ENCODE data around the gene RAB27A.
"Not testable (repeated sequence)": the region's sequence is repeated elsewhere in the genome, so short reads cannot be mapped to it uniquely, and the experiment has no call there.

RAB27A gene

DNA sequence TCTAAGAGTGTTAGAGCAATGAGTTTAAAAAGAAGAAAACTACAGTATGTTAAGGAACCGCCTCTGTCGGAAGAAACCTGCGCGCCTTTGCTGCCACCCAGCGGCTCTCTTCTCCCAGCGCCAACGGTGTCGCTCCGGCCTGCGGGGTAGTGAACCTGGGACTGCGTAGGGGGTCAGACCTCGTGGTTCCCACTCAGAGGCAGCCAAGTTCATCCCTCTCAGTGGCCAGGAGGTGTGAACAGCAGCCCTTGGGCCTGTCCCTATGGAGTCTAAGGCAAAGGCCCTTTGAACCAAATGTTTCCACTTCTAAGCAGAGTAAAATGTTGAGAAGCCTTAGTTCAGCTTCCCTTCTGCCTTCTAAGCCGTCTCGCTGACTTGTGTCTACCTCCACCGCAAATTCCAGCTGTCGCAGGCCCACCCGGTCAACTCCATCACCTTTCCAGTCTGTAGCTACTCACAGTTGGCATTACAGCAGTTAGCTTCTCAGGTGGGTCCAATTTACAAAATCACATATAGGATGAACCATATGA lies 980 bp upstream of the RAB27A start:
- peak; percentile 85 for DNase-seq (ENCODE audit: low spot score)
- TF ChIP-seq, protein P1, sequence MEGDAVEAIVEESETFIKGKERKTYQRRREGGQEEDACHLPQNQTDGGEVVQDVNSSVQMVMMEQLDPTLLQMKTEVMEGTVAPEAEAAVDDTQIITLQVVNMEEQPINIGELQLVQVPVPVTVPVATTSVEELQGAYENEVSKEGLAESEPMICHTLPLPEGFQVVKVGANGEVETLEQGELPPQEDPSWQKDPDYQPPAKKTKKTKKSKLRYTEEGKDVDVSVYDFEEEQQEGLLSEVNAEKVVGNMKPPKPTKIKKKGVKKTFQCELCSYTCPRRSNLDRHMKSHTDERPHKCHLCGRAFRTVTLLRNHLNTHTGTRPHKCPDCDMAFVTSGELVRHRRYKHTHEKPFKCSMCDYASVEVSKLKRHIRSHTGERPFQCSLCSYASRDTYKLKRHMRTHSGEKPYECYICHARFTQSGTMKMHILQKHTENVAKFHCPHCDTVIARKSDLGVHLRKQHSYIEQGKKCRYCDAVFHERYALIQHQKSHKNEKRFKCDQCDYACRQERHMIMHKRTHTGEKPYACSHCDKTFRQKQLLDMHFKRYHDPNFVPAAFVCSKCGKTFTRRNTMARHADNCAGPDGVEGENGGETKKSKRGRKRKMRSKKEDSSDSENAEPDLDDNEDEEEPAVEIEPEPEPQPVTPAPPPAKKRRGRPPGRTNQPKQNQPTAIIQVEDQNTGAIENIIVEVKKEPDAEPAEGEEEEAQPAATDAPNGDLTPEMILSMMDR (IDR thresholded peaks at IDR 0.05; ENCODE audit: extremely low read depth, insufficient read depth, missing control alignments) = peak; percentile 93
- in situ Hi-C loops (cut with MboI; ENCODE audit: low pct_unique_long_range_greater_than_20kb, low sequenced_read_pairs, unreplicated experiment) = loop anchor here (5.0 kb wide), 1 partner anchor 73 kb away; no protein-coding TSS in a partner anchor

DNA sequence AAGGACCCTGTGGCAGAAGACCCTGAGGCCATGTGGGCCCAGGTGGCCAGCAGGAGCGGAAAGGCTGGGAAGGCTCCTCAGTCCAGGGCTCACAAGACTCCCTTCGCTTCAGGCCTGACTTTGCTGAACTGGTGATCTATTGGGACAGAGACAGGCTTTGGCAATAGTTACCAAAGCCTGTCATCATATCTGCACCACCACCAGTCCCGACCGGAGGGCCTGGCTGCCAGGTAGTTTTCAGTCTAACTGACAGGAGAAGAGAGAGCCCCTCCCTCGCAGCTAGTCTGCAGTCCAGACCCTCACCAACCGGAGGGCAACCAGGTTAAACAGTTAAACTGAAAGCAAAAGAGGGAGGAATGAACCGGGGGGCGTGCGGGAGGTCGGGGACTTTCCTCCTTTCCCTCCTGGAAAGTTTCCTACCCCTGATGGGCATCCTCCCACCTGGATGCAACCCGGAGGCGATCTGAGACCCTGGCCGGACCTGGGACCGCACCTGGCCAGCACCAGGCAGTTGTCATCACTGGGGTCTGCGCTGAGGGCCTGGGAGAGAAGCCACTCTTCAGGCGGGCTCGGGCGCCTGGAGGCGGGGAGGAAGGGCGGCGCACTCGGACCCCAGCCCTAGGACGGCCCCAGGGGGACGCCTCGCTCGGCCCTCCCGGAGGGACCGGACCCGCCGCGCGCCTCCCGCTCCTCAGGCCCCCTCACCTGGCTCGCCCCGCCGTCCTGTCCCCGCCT lies 435 bp downstream of the RAB27A start:
- DNase-seq (ENCODE audit: low spot score) = peak; percentile 42
- in situ Hi-C loops (cut with MboI; ENCODE audit: low pct_unique_long_range_greater_than_20kb, low sequenced_read_pairs, unreplicated experiment) = no loop called here
- TF ChIP-seq, protein P1 (IDR thresholded peaks at IDR 0.05; ENCODE audit: extremely low read depth, insufficient read depth, missing control alignments) = no peak

DNA sequence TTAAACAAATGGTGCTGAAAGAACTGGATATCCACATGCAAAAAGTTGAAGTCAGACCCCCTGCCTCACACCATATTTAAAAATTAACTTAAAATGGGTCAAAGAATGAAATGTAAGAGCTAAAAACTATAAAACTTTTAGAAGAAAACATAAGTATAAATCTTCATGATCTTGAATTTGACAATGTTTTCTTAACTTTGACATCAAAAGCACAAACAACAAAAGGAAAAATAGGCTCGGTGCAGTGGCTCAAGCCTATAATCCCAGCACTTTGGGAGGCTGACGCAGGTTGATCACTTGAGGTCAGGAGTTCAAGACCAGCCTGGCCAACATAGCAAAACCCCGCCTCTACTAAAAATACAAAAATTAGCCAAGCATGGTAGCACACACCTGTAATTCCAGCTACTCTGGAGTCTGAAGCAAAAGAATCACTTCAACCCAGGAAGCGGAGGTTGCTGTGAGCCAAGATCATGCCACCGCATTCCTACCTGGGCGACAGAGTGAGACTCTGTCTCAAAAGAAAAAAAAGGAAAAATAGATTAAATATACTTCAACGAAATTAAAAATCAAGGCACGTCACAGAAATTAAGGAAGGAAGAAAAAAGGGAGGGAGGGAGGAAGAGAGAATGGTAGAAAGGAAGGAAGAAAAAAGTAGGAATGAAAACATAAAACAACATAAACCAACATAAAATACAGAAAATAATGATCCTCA lies 1.5 kb downstream of the RAB27A start:
- in situ Hi-C loops (cut with MboI; ENCODE audit: low pct_unique_long_range_greater_than_20kb, low sequenced_read_pairs, unreplicated experiment) = no loop called here
- DNase-seq (ENCODE audit: low spot score) = no peak
- TF ChIP-seq, protein P1 (IDR thresholded peaks at IDR 0.05; ENCODE audit: extremely low read depth, insufficient read depth, missing control alignments) = no peak

DNA sequence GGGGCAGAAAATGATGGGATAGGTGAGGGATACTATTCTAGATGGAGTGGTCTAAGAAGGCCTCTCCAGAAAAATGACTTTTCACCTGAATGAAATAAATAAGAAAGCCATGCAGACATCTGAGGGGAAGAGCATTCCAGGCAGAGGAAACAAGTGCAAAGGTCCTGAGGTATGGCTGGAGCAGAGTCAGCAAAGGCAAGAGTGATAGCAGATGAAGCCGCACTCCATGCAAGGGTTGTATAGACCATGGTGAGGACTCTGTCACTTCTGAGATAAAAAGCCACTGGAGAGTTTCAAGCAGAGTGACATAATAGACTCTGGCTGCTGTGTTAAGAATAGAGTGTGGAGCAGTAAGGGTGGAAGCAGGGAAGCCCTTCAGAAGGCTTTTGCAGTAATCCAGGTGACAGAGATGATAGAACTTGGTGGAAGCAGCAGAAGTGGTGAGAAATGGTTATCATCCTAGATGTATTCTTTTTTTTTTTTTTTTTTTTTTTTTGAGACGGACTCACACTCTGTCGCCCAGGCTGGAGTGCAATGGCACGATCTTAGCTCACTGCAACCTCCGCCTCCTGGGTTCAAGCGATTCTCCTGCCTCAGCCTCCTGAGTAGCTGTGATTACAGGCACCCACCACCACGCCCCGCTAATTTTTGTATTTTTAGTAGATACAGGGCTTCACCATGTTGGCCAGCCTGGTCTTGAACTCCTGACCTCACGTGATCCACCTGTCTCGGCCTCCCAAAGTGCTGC lies 3.0 kb downstream of the RAB27A start:
- in situ Hi-C loops (cut with MboI; ENCODE audit: low pct_unique_long_range_greater_than_20kb, low sequenced_read_pairs, unreplicated experiment); DNase-seq (ENCODE audit: low spot score): not testable (repeated sequence)

DNA sequence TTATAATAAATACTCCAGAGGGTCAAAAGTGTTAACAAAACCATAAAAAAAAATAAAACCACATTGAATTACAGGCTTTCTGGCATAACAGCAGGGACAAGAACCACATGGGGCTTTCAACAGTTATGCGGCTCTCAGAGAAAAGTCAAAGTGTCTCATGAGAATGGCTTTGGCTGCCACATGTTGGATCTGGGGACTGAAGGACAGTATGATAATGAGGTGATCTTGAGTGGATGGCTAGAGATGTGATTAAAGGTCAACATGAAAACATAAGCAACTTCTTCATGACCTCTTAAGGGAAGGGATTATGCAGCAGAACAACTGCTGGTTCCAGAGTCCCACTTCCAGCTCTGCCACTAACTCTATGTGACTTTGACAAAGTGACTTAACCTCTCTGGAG lies 5.2 kb downstream of the RAB27A start:
- TF ChIP-seq, protein P1 (IDR thresholded peaks at IDR 0.05; ENCODE audit: extremely low read depth, insufficient read depth, missing control alignments) = no peak
- DNase-seq (ENCODE audit: low spot score) = no peak
- in situ Hi-C loops (cut with MboI; ENCODE audit: low pct_unique_long_range_greater_than_20kb, low sequenced_read_pairs, unreplicated experiment) = no loop called here

DNA sequence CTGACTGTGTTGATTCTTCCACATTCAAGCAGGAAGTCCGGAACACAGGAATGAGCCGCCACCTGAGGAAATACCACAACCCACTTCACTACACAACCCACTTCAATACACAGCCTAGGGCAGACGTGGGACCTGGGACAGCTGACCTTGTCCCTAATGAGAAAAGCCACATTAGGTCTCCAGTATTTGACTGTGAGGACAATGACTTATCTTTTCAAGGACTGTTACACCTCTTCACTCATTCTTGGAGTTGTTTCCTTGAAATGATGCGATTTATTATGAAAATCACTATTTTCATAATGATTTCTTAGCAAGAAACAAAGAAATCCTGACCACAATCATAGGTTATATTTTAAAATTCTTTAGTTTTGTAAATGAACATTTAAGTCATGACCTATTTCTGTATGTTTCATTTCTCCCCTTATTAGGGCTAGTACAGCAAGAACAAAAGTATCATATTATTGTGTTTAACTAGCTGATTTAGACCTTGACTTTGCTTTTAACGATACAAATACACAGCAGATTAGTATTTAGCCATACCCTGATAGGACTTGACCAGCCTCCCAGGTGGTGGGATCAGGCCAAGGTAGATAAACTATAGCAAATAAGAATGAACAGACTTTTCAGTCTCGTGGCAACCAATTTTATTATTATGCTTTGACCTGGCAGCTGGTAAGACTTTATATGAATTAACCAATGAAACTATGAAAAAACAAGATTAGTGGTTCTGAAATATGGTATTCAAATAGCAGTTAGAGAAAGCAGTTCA lies 6.0 kb downstream of the RAB27A start:
- DNase-seq (ENCODE audit: low spot score) = no peak
- in situ Hi-C loops (cut with MboI; ENCODE audit: low pct_unique_long_range_greater_than_20kb, low sequenced_read_pairs, unreplicated experiment) = no loop called here
- TF ChIP-seq, protein P1 (IDR thresholded peaks at IDR 0.05; ENCODE audit: extremely low read depth, insufficient read depth, missing control alignments) = no peak

Measured in GM13977 (cell line).